Measurements from ENCODE around the gene ZSCAN1.
A peak's percentile ranks its signal among the peaks of the same experiment; 100 is the strongest.

ZSCAN1 gene

DNA sequence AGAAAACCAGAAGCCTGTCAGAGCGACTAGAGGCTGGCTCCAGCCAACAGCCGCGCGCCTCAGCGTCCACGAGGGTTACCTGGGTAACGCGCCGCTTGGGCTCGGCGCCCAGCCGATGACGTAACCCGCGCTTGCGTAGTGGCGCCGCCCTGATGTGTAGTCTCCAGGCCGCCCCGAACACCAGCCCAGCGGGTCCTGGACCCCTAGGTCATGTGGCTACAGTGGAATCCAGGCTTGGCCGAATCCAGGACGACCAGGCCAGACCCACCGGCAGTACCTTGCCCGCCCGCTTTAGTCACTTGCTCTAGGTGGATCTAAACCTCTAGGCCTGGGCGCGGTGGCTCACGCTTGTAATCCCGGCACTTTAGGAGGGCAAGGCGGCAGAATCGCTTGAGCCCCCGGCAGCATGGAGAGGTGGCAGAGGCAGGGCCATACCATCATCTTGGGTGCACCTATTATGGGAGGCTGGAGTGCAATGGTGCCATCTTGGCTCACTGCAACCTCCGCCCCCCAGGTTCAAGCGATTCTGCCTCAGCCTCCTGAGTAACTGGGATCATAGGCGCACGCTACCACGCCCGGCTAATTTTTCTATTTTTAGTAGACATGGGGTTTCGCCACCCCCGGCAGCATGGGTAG lies 24.0 kb upstream of the ZSCAN1 start:
- Histone ChIP-seq H4K20me1 (0 out of 2 replicates have a peak, but pooled peaks cover 12% of the 10 kb centered on the region), H3K27ac (peak overlapping the region; percentile 72), H3K4me1 (peaks cover 17% of the 10 kb centered on the region), H3K9ac (peak overlapping the region; percentile 85), H3K4me2 (peak overlapping the region; percentile 97), H3K9me3 (peaks cover 17% of the 10 kb centered on the region; the same call in 1 of the 2 replicates), H3K4me3 (peak overlapping the region; percentile 77), H3K27me3 (no peaks in the 10 kb centered on the region), H3K36me3 (peaks cover 31% of the 10 kb centered on the region)
- TF ChIP-seq Cebpa-rat (IDR thresholded peaks at IDR 0.05): no peak

DNA sequence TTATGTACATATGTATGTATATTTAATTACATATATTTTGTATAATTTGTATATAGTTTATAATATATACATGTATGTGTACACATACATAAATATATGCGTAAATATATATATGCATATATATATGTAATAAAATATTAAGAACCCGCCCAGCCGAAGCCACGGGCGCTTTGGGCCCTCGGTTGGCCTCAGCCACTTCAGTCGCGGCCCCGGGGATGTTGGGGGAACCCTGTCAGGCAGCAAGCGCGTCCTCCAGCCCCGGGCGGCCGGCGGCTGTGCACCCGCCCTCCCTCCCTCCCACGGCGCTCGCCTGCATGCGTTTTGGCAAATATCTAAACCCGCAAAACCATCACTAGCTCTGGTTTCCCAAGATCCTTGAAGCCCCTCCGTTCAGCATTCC lies 23.3 kb upstream of the ZSCAN1 start:
- TF ChIP-seq Cebpa-rat (IDR thresholded peaks at IDR 0.05): no peak
- 0 out of 2 replicates have a peak, but pooled peaks cover 12% of the 10 kb centered on the region for H4K20me1 ChIP-seq
- peaks cover 24% of the 10 kb centered on the region for H3K36me3 ChIP-seq
- no peaks in the 10 kb centered on the region for H3K27me3 ChIP-seq
- H3K27ac ChIP-seq: no peak overlapping the region
- peaks cover 10% of the 10 kb centered on the region; the same call in 1 of the 2 replicates for H3K9me3 ChIP-seq
- peaks cover 17% of the 10 kb centered on the region for H3K4me1 ChIP-seq
- peak overlapping the region; percentile 85; the same call in 1 of the 2 replicates for H3K9ac ChIP-seq
- H3K4me3 ChIP-seq: peak overlapping the region; percentile 77
- H3K4me2 ChIP-seq: peak overlapping the region; percentile 97

DNA sequence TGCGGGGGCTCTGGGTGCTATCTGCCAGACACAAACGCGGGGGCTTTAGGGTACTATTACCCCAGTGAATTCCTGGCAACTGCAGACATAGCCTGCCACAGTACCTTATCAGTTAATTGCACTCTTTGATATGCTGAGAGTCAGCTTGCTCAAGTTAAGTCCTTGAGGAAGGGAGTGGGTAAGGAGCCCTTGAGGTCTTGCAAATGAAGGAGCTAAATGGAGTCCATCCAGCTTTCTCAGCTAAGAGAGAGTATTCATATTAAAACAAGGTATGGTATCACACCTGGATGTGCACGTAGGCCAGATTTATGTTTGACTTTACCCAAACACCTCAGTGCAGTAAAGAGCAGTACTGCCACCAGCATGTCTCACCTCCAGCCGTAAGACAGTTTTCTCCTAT lies 19.7 kb upstream of the ZSCAN1 start:
- Histone ChIP-seq H3K36me3 (no peaks in the 10 kb centered on the region), H3K27me3 (no peaks in the 10 kb centered on the region), H4K20me1 (0 out of 2 replicates have a peak, but pooled peaks cover 3% of the 10 kb centered on the region), H3K4me3 (no peak overlapping the region), H3K9ac (no peak overlapping the region), H3K27ac (no peak overlapping the region), H3K9me3 (no peaks in the 10 kb centered on the region), H3K4me1 (peaks cover 8% of the 10 kb centered on the region), H3K4me2 (no peak overlapping the region)
- TF ChIP-seq Cebpa-rat (IDR thresholded peaks at IDR 0.05): no peak

DNA sequence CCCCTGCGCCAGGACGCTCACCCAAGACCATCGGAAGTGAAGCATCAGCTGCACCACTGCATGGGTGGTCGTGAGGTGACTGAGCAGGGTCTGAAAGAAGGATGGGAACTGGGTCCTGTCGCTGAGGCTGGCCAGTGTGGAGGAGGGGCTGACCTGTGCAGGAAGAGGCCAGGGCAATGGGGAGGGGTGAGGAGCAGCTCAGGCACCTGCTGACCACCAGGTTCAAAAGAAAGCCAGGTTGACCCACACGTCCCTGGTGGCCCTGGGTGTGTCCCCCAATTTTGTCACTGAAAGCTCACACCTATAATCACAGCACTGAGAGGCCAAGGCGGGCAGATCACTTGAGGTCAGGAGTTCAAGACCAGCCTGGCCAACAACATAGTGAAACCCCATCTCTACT lies 13.7 kb upstream of the ZSCAN1 start:
- Histone ChIP-seq H3K27ac (no peak overlapping the region), H3K36me3 (no peaks in the 10 kb centered on the region), H3K4me3 (no peak overlapping the region), H3K9me3 (peaks cover 18% of the 10 kb centered on the region), H4K20me1 (no peaks in the 10 kb centered on the region), H3K4me1 (peaks cover 9% of the 10 kb centered on the region), H3K4me2 (no peak overlapping the region), H3K9ac (no peak overlapping the region), H3K27me3 (no peaks in the 10 kb centered on the region)
- no peak for TF ChIP-seq Cebpa-rat (IDR thresholded peaks at IDR 0.05)

DNA sequence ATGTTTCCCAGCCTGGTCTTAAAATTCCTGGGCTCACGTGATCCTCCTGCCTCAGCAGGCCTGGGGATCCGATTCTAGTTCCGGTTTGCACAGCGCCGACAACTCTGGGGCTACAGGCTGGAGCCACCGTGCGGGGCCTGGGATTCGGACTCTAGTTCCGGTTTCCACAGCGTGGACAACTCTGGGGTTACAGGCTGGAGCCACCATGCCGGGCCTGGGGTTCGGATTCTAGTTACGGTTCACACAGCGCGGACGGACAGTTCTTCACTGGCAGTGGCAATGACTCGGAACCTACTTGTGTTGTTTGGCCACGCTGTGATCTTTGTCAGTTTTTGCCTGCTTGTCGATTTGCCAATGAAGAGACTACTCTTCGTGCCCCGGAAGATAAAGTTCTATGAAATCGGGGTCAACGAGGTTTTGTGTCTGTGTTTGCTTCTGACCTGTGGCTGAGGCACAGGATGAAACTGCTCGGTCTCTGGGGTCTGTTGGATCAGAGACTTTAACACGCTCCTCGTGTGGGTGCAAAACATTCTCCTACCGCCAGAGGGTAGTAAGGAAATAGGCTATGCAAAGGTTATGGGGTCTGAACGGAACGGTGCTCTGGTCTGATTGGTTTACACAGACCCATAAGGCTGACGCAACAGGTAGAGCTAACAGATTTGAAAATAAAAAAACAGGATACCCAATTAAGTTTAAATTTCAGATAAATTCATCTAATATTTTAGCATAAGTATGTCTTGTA lies 12.1 kb upstream of the ZSCAN1 start:
- H3K9me3 ChIP-seq: peaks cover 28% of the 10 kb centered on the region
- peak overlapping the region; percentile 42; the same call in 1 of the 2 replicates for H3K4me2 ChIP-seq
- H3K9ac ChIP-seq: 0 out of 2 replicates have a peak overlapping the region, but pooled peaks have one; percentile 5
- H3K4me3 ChIP-seq: no peak overlapping the region
- peak overlapping the region; percentile 33; the same call in 1 of the 2 replicates for H3K27ac ChIP-seq
- no peak for TF ChIP-seq Cebpa-rat (IDR thresholded peaks at IDR 0.05)
- peaks cover 9% of the 10 kb centered on the region for H3K4me1 ChIP-seq
- no peaks in the 10 kb centered on the region for H3K27me3 ChIP-seq
- H3K36me3 ChIP-seq: no peaks in the 10 kb centered on the region
- H4K20me1 ChIP-seq: no peaks in the 10 kb centered on the region

DNA sequence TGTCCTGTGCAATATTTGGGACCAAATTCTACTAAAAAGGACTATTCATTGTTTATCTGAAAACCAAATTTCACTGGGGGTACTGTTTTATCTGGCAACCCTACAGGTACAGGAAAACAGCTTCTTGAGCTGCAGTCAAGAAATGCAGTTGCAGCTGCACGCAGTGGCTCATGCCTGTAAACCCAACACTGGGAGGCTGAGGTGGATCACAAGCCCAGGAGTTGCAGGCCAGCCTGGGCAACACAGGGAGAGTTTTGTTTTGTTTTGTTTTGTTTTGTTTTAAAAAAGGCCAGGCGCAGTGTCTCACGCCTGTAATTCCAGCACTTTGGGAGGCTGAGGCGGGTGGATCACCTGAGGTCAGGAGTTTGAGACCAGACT lies 11.6 kb upstream of the ZSCAN1 start:
- no peaks in the 10 kb centered on the region for H3K36me3 ChIP-seq
- H3K4me3 ChIP-seq: no peak overlapping the region
- H4K20me1 ChIP-seq: no peaks in the 10 kb centered on the region

DNA sequence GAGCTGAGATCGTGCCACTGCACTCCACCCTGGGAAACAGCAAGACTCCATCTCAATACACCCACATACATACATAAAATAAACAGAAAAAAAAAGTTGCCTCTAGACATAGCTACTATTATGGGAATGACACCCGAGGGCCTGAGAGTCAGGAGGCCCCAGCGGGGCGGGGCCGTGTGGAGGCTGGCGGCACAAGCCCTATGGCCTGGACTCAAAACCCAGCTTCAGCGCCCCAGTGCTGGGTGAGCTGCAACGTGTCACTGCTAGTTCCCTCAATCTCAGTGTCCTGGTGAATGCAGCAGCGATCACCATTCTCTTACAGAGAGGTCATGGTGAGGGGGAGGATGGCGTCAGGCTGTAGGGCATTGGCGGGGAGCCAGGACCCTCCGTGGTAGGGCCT lies 9.2 kb upstream of the ZSCAN1 start:
- no peak for TF ChIP-seq Cebpa-rat (IDR thresholded peaks at IDR 0.05)
- Histone ChIP-seq H3K4me1 (peaks cover 21% of the 10 kb centered on the region), H4K20me1 (no peaks in the 10 kb centered on the region), H3K4me2 (no peak overlapping the region), H3K9me3 (peaks cover 28% of the 10 kb centered on the region), H3K27me3 (no peaks in the 10 kb centered on the region), H3K27ac (no peak overlapping the region), H3K4me3 (no peak overlapping the region), H3K9ac (no peak overlapping the region), H3K36me3 (no peaks in the 10 kb centered on the region)

More for the DNA sequence above, 11.6 kb upstream of the ZSCAN1 start:
- Histone ChIP-seq H3K9ac (no peak overlapping the region), H3K27ac (peak overlapping the region; percentile 33; the same call in 1 of the 2 replicates), H3K27me3 (no peaks in the 10 kb centered on the region), H3K4me2 (no peak overlapping the region), H3K4me1 (peaks cover 9% of the 10 kb centered on the region), H3K9me3 (peaks cover 28% of the 10 kb centered on the region)
- TF ChIP-seq Cebpa-rat (IDR thresholded peaks at IDR 0.05): no peak

DNA sequence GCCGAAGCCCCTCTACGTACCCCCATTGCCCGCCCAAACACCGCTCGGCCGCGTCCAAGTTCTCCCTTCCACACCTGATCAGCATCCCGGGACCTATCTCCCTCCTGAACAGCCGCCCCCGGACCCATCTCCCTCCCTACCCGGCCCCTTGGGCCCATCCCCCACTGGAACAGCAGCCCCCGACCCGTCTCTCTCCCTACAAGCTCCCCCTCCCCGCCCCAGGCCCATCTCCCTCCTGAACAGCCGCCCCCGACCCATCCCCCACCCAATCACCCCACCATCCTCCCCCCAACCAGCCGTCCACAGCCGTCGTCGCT lies 610 bp downstream of the ZSCAN1 start:
- H3K9ac ChIP-seq: peak overlapping the region; percentile 83
- H3K27ac ChIP-seq: peak overlapping the region; percentile 82
- H3K4me3 ChIP-seq: peak overlapping the region; percentile 78
- no peaks in the 10 kb centered on the region for H3K36me3 ChIP-seq
- no peaks in the 10 kb centered on the region for H3K27me3 ChIP-seq
- H3K9me3 ChIP-seq: no peaks in the 10 kb centered on the region
- H4K20me1 ChIP-seq: no peaks in the 10 kb centered on the region
- no peak for TF ChIP-seq Cebpa-rat (IDR thresholded peaks at IDR 0.05)
- H3K4me2 ChIP-seq: peak overlapping the region; percentile 80
- peaks cover 21% of the 10 kb centered on the region for H3K4me1 ChIP-seq

DNA sequence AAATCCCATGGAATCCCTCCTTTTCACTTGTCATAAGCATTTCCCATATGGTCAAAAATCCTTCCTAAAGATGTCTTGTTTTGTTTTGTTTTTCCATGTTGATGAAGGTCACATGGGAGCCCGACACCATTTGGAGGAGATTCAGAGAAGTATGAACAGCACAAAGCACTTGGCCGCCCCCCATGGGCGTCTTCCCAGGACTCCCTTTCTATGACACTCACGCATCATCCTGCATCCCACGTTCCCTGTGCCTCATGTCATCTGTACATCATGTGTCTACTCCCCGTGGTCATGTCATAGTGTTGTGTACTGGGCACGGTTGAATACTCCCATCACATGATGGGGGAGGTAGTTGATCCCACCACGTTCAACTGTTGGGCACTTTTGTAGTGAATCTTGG lies 2.0 kb downstream of the ZSCAN1 start:
- Histone ChIP-seq H3K4me3 (no peak overlapping the region), H3K9me3 (peaks cover 11% of the 10 kb centered on the region), H3K27ac (no peak overlapping the region), H4K20me1 (no peaks in the 10 kb centered on the region), H3K36me3 (no peaks in the 10 kb centered on the region), H3K4me1 (peaks cover 19% of the 10 kb centered on the region), H3K4me2 (no peak overlapping the region), H3K27me3 (no peaks in the 10 kb centered on the region), H3K9ac (no peak overlapping the region)
- no peak for TF ChIP-seq Cebpa-rat (IDR thresholded peaks at IDR 0.05)

All from BLaER1 (cell line).